Keratinocyte (primary cell): Measurements from ENCODE around the gene MXRA8.

Experiments used
- EZH2 ChIP-seq: IDR thresholded peaks from one replicate; pipeline ENCODE4 v1.6.1; 2012; ENCODE audit warnings: inconsistent platforms, mild to moderate bottlenecking, low read length, moderate library complexity
- TF ChIP-seq, protein P1 (sequence below), 3 experiments: IDR thresholded peaks in 1 of 3; conservative IDR thresholded peaks in 1 of 3; optimal IDR thresholded peaks in 1 of 3; 2 replicates in 2 of 3; 3 replicates in 1 of 3; pipeline versions ENCODE3 to v1.5.1; 2011; ENCODE audit warnings: low read length in 3 of 3, mild to moderate bottlenecking in 3 of 3, moderate library complexity in 2 of 3, control low read depth in 1 of 3, inconsistent platforms in 1 of 3; ENCODE audit not compliant: insufficient read depth in 2 of 3; ENCODE audit errors: extremely low read depth in 1 of 3

GRCh38 chr1:1324524-1325287 is 33.6 kb downstream of the MXRA8 start, which contains the start of the genes CPTP and INTS11:
- TF ChIP-seq, protein P1, sequence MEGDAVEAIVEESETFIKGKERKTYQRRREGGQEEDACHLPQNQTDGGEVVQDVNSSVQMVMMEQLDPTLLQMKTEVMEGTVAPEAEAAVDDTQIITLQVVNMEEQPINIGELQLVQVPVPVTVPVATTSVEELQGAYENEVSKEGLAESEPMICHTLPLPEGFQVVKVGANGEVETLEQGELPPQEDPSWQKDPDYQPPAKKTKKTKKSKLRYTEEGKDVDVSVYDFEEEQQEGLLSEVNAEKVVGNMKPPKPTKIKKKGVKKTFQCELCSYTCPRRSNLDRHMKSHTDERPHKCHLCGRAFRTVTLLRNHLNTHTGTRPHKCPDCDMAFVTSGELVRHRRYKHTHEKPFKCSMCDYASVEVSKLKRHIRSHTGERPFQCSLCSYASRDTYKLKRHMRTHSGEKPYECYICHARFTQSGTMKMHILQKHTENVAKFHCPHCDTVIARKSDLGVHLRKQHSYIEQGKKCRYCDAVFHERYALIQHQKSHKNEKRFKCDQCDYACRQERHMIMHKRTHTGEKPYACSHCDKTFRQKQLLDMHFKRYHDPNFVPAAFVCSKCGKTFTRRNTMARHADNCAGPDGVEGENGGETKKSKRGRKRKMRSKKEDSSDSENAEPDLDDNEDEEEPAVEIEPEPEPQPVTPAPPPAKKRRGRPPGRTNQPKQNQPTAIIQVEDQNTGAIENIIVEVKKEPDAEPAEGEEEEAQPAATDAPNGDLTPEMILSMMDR (optimal IDR thresholded peaks at IDR 0.05 in 1 of 3, IDR thresholded peaks at IDR 0.05 in 1 of 3, conservative IDR thresholded peaks at IDR 0.05 in 1 of 3; ENCODE audit: extremely low read depth in 1 of 3, insufficient read depth in 2 of 3, low read length in 3 of 3) = no peak
- TF ChIP-seq EZH2 = no peak
